Lung microvascular endothelial cell (primary cell): ENCODE measurements around the gene USP3. TPM values are rescaled to one million over a fixed set of nuclear protein-coding genes. Genes with fewer than 3 reads are reported as not detected.

Experiments
- DNase-seq, 2 donors: peaks; one replicate each; pipeline versions ENCODE4 v3.0.0 to v3.0.0-alpha.2; 2010; ENCODE audit warnings: low read depth in 2 of 2
- total RNA-seq: library from RNA; depleted of rRNA; stranded (reverse); fragments of >200 nt; gene quantifications from 2 replicates; pipeline ENCODE4 v1.2.1, GENCODE V29; 2014

Gene USP3
- 25.3 and 30.0 TPM in 2 replicates for total RNA-seq

- DNase-seq, result peak; percentile 97
Measured at GRCh38 chr15:63504247-63504978, at the start of gene USP3. TSS of gene USP3 (plus strand) at chr15:63504593. CDS start at chr15:63504740, 147 bp downstream.

- DNase-seq, result no peak
Measured at GRCh38 chr15:63456258-63456657, 48.1 kb upstream of the USP3 start.

GRCh38 chr15:63457379-63457778, 47.0 kb upstream of the USP3 start:
- no peak for DNase-seq

GRCh38 chr15:63458026-63458425, 46.4 kb upstream of the USP3 start:
- DNase-seq, result no peak

GRCh38 chr15:63458794-63459395, 45.5 kb upstream of the USP3 start:
- DNase-seq, result no peak

- DNase-seq, result no peak
Measured at GRCh38 chr15:63460210-63461155, 43.9 kb upstream of the USP3 start.

GRCh38 chr15:63461230-63461985, 43.0 kb upstream of the USP3 start:
- DNase-seq, result no peak

- DNase-seq, result peak in 1 of 2 donors; percentile 69
Measured at GRCh38 chr15:63462088-63462487, 42.3 kb upstream of the USP3 start.

- DNase-seq, result no peak
Measured at GRCh38 chr15:63463036-63463435, 41.4 kb upstream of the USP3 start.

- no peak for DNase-seq
Measured at GRCh38 chr15:63463793-63464192, 40.6 kb upstream of the USP3 start.

GRCh38 chr15:63465104-63465503, 39.3 kb upstream of the USP3 start:
- no peak for DNase-seq

GRCh38 chr15:63466378-63467192, 37.8 kb upstream of the USP3 start:
- DNase-seq, result peak; percentile 72 to 78

GRCh38 chr15:63469190-63469589, 35.2 kb upstream of the USP3 start:
- peak in 1 of 2 donors; percentile 31 for DNase-seq

- no peak for DNase-seq
Measured at GRCh38 chr15:63469984-63470383, 34.4 kb upstream of the USP3 start.

GRCh38 chr15:63473007-63473748, 31.2 kb upstream of the USP3 start:
- no peak for DNase-seq

- DNase-seq, result no peak
Measured at GRCh38 chr15:63473749-63473998, 30.7 kb upstream of the USP3 start.

- DNase-seq, result peak in 1 of 2 donors; percentile 31
Measured at GRCh38 chr15:63473999-63474809, 30.2 kb upstream of the USP3 start.

- no peak for DNase-seq
Measured at GRCh38 chr15:63474810-63475316, 29.5 kb upstream of the USP3 start.

GRCh38 chr15:63475707-63476106, 28.7 kb upstream of the USP3 start:
- DNase-seq, result no peak
